Mesendoderm (in vitro differentiated cells): ENCODE measurements around the gene SGMS1.
"Not testable (repeated sequence)": the region's sequence is repeated elsewhere in the genome, so short reads cannot be mapped to it uniquely, and the experiment has no call there.

Source experiments
- DNase-seq: peaks from one replicate; pipeline ENCODE4 v3.0.0; 2013
- H2AK5ac ChIP-seq: 2 replicates; pipeline ENCODE4 v1.6.1; 2013; ENCODE audit warnings: low read length, inconsistent platforms
- H2BK120ac ChIP-seq: 2 replicates; pipeline ENCODE4 v1.6.1; 2013; ENCODE audit warnings: low read depth, mild to moderate bottlenecking, low read length, moderate library complexity, mixed read lengths
- H2BK15ac ChIP-seq: replicated peaks from 2 replicates; pipeline ENCODE4 v1.6.1; 2013; ENCODE audit warnings: low read depth, mild to moderate bottlenecking, moderate library complexity
- H2BK5ac ChIP-seq: 2 replicates; pipeline ENCODE4 v1.6.1; 2013; ENCODE audit warnings: low read length, inconsistent platforms
- H3K18ac ChIP-seq: 2 replicates; pipeline ENCODE4 v1.6.1; 2013; ENCODE audit warnings: mild to moderate bottlenecking, low read length, mixed read lengths
- H3K23ac ChIP-seq: one replicate; pipeline ENCODE4 v1.6.1; 2013; ENCODE audit warnings: low read length
- H3K27ac ChIP-seq: 2 replicates; pipeline ENCODE4 v1.5.1; 2013; ENCODE audit warnings: low read depth, mild to moderate bottlenecking, inconsistent platforms, low read length, moderate library complexity
- H3K27me3 ChIP-seq: 2 replicates; pipeline ENCODE4 v1.6.1; 2013; ENCODE audit warnings: low read length, control low read depth, mild to moderate bottlenecking, inconsistent platforms; ENCODE audit not compliant: insufficient read depth, poor library complexity
- H3K36me3 ChIP-seq: 2 replicates; pipeline ENCODE4 v1.6.1; 2013; ENCODE audit warnings: low read length, inconsistent platforms; ENCODE audit not compliant: control insufficient read depth, insufficient read depth
- H3K4ac ChIP-seq: one replicate; pipeline ENCODE4 v1.6.1; 2013; ENCODE audit warnings: low read depth, mild to moderate bottlenecking, low read length, moderate library complexity
- H3K4me1 ChIP-seq: 2 replicates; pipeline ENCODE4 v1.6.1; 2013; ENCODE audit warnings: low read depth, low read length, inconsistent platforms; ENCODE audit not compliant: control insufficient read depth
- H3K4me2 ChIP-seq: 2 replicates; pipeline ENCODE4 v1.6.1; 2013; ENCODE audit warnings: low read length
- H3K4me3 ChIP-seq: 2 replicates; pipeline ENCODE4 v1.5.1; 2013; ENCODE audit warnings: mild to moderate bottlenecking, low read length
- H3K56ac ChIP-seq: one replicate; pipeline ENCODE4 v1.6.1; 2013; ENCODE audit warnings: low read length
- H3K79me1 ChIP-seq: 2 replicates; pipeline ENCODE4 v1.6.1; 2013; ENCODE audit warnings: low read length, inconsistent platforms
- H3K79me2 ChIP-seq: 2 replicates; pipeline ENCODE4 v1.6.1; 2013; ENCODE audit warnings: mild to moderate bottlenecking, low read length; ENCODE audit not compliant: control insufficient read depth, insufficient read depth
- H3K9ac ChIP-seq: 2 replicates; pipeline ENCODE4 v1.6.1; 2013; ENCODE audit warnings: low read length, inconsistent platforms
- H4K5ac ChIP-seq: one replicate; pipeline ENCODE4 v1.6.1; 2013; ENCODE audit warnings: low read length
- H4K8ac ChIP-seq: one replicate; pipeline ENCODE4 v1.6.1; 2013; ENCODE audit warnings: low read depth, mild to moderate bottlenecking, control low read depth, low read length, moderate library complexity
- WGBS: extraction: QIAGEN DNeasy Blood & Tissue Kit; methylation state at CpG from one replicate; pipeline ENCODE4 v1.1.7; 2013; ENCODE audit warnings: low lambda C conversion rate, missing lambda C conversion rate; ENCODE audit not compliant: insufficient coverage; ENCODE audit errors: extremely low coverage; 5-methylcytosine and 5-hydroxymethylcytosine counted together

The SGMS1 gene

GRCh38 chr10:50447691-50448090, 176.1 kb downstream of the SGMS1 start:
- H3K56ac ChIP-seq: no peak overlapping the region
- no peak overlapping the region for H2BK5ac ChIP-seq
- H3K27me3 ChIP-seq: no peaks in the 10 kb centered on the region
- H3K79me2 ChIP-seq: no peaks in the 10 kb centered on the region
- H3K36me3 ChIP-seq: no peaks in the 10 kb centered on the region
- H3K4me1 ChIP-seq: no peaks in the 10 kb centered on the region
- no peak overlapping the region for H2BK15ac ChIP-seq
- H3K4me2 ChIP-seq: no peak overlapping the region
- H4K5ac ChIP-seq: no peak overlapping the region
- H3K9ac ChIP-seq: no peak overlapping the region
- no peak overlapping the region for H3K27ac ChIP-seq
- H3K18ac ChIP-seq: no peak overlapping the region
- H3K4ac ChIP-seq: no peak overlapping the region
- H3K23ac ChIP-seq: no peak overlapping the region
- no peak overlapping the region for H3K4me3 ChIP-seq
- H2BK120ac ChIP-seq: no peak overlapping the region
- H3K79me1 ChIP-seq: no peaks in the 10 kb centered on the region
- H4K8ac ChIP-seq: no peak overlapping the region
- H2AK5ac ChIP-seq: no peak overlapping the region
- DNase-seq: no peak

GRCh38 chr10:50445777-50446176, 178.0 kb downstream of the SGMS1 start:
- not testable (repeated sequence) for H3K56ac ChIP-seq, H2BK5ac ChIP-seq, H3K9ac ChIP-seq, H2BK15ac ChIP-seq, H3K79me1 ChIP-seq, H3K4me3 ChIP-seq, H3K79me2 ChIP-seq, H2BK120ac ChIP-seq, H3K36me3 ChIP-seq, H3K18ac ChIP-seq, H3K4me2 ChIP-seq, H3K23ac ChIP-seq, H4K5ac ChIP-seq, H3K27me3 ChIP-seq, H3K4me1 ChIP-seq, H4K8ac ChIP-seq, H2AK5ac ChIP-seq, H3K27ac ChIP-seq, H3K4ac ChIP-seq
- WGBS: no CpG with 5 or more reads among the region's 5 CpGs
- DNase-seq: peak; percentile 53

DNA sequence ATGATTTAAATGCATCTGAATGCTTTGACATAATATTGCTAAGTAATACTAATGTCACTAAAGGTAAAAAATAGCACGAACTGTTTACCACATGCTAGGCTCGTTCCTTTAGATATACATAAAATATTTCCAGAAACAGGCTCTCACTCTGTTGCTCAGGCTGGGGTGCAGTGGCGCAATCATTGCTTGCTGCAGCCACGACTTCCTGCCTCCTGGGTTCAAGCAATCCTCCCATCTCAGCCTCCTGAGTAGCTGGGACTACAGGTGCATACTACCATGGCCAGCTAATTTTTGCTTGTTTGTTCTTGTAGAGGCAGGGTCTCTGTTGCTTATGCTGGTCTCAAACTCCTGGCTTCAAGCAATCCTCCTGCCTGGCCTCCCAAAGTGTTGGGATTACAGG, 183.3 kb downstream of the SGMS1 start:
- Histone ChIP-seq H3K4me2 (no peak overlapping the region), H3K23ac (no peak overlapping the region), H4K5ac (no peak overlapping the region), H4K8ac (no peak overlapping the region), H3K79me1 (no peaks in the 10 kb centered on the region), H3K36me3 (no peaks in the 10 kb centered on the region), H3K56ac (no peak overlapping the region), H3K4me1 (no peaks in the 10 kb centered on the region), H3K4me3 (no peak overlapping the region), H3K79me2 (no peaks in the 10 kb centered on the region), H2BK15ac (no peak overlapping the region), H3K18ac (no peak overlapping the region), H2BK5ac (no peak overlapping the region), H2BK120ac (no peak overlapping the region), H3K9ac (no peak overlapping the region), H3K4ac (no peak overlapping the region), H3K27ac (no peak overlapping the region), H3K27me3 (no peaks in the 10 kb centered on the region), H2AK5ac (no peak overlapping the region)
- WGBS: no CpG with 5 or more reads among the region's 4 CpGs
- DNase-seq: no peak

DNA sequence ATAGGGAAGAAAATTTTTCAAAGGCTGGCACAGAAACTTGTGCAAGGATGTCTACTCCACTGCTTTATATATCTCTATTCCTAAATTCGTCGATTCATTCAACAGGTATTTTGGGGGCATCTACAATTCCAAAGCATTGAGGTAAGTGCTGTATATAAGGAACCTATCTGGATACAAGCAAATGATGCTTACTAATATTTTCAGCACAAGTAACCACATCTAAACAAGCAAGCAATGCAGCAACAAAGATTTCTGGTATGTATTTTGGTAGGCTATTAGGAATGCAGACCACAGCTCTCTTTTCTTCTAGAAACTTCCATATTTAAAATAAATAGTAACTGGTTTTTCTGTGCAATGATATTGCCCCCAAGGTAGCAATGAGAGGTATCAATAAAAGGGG, 183.9 kb downstream of the SGMS1 start:
- Histone ChIP-seq H2BK120ac (no peak overlapping the region), H3K56ac (no peak overlapping the region), H3K18ac (no peak overlapping the region), H3K23ac (no peak overlapping the region), H3K4me3 (no peak overlapping the region), H2AK5ac (no peak overlapping the region), H3K4me2 (no peak overlapping the region), H2BK5ac (no peak overlapping the region), H3K79me2 (no peaks in the 10 kb centered on the region), H4K5ac (no peak overlapping the region), H3K27me3 (no peaks in the 10 kb centered on the region), H3K9ac (no peak overlapping the region), H4K8ac (no peak overlapping the region), H3K4me1 (no peaks in the 10 kb centered on the region), H2BK15ac (no peak overlapping the region), H3K79me1 (no peaks in the 10 kb centered on the region), H3K36me3 (no peaks in the 10 kb centered on the region), H3K27ac (no peak overlapping the region), H3K4ac (no peak overlapping the region)
- DNase-seq: no peak
- no CpG with 5 or more reads among the region's 2 CpGs for WGBS

DNA sequence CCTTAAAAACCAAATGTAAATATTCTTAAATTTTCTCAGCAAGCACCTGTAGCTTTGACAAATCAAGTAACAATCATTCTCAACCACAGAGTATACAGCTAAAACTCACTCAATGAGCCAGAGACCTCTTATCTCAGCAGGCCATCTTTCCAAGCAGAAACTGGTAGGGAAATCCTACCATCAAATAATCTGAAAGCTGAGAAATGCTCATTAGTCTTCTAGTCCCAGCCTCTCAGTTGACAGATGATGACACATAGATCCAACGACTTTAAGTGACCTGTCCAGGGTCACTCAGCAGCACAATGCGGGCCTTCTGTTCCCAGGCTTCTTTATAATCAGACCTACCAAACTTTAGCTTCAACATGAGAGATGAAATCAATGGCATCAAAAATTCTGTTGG, 184.6 kb downstream of the SGMS1 start:
- no peak overlapping the region for H3K4me2 ChIP-seq
- no peak overlapping the region for H2BK5ac ChIP-seq
- no peak overlapping the region for H3K9ac ChIP-seq
- no peak for DNase-seq
- H3K23ac ChIP-seq: no peak overlapping the region
- no peaks in the 10 kb centered on the region for H3K79me1 ChIP-seq
- no CpG with 5 or more reads among the region's 2 CpGs for WGBS
- H3K36me3 ChIP-seq: no peaks in the 10 kb centered on the region
- no peak overlapping the region for H4K5ac ChIP-seq
- no peak overlapping the region for H4K8ac ChIP-seq
- H3K56ac ChIP-seq: no peak overlapping the region
- H3K79me2 ChIP-seq: no peaks in the 10 kb centered on the region
- no peaks in the 10 kb centered on the region for H3K4me1 ChIP-seq
- no peak overlapping the region for H3K4ac ChIP-seq
- H2BK120ac ChIP-seq: no peak overlapping the region
- H3K27me3 ChIP-seq: no peaks in the 10 kb centered on the region
- no peak overlapping the region for H3K18ac ChIP-seq
- no peak overlapping the region for H3K4me3 ChIP-seq
- H2AK5ac ChIP-seq: no peak overlapping the region
- no peak overlapping the region for H3K27ac ChIP-seq
- H2BK15ac ChIP-seq: no peak overlapping the region

GRCh38 chr10:50438049-50438936, 185.5 kb downstream of the SGMS1 start:
- Histone ChIP-seq H3K4me1 (no peaks in the 10 kb centered on the region), H3K9ac (no peak overlapping the region), H3K4me3 (no peak overlapping the region), H4K5ac (no peak overlapping the region), H3K56ac (no peak overlapping the region), H3K4me2 (no peak overlapping the region), H3K79me1 (no peaks in the 10 kb centered on the region), H4K8ac (no peak overlapping the region), H2BK15ac (no peak overlapping the region), H3K27ac (no peak overlapping the region), H3K36me3 (no peaks in the 10 kb centered on the region), H2BK5ac (no peak overlapping the region), H3K18ac (no peak overlapping the region), H3K27me3 (no peaks in the 10 kb centered on the region), H3K4ac (no peak overlapping the region), H3K23ac (peak overlapping the region; percentile 71), H3K79me2 (no peaks in the 10 kb centered on the region), H2BK120ac (no peak overlapping the region), H2AK5ac (no peak overlapping the region)
- no CpG with 5 or more reads among the region's 6 CpGs for WGBS
- no peak for DNase-seq
